ENCODE results near the gene PPP1R2.
A peak's percentile ranks its signal among the peaks of the same experiment; 100 is the strongest.

The PPP1R2 gene

DNA sequence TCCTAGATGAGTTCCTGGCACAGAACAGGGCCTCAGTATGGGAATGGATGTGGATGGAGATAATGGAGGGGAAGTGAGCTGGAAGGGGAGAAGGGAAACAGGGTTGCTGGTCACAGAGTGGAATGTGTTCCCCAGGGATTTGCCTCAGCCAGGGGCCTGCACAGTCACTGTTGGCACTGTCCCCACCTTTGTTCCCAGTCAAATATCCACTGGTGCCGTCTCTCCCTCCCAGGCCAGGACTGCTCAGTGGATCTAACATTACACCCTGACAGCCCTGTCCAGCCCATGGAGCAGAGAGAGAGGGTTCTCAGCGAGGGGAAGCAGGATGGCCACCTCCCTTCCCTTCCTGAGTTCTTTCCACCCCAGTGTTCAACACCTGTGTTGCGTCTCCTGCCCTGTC is 1.5 kb upstream of the PPP1R2 start:
- TF ChIP-seq NFIC (IDR thresholded peaks at IDR 0.05) (no peak), CREB1 (IDR thresholded peaks at IDR 0.05; ENCODE audit: low read depth) (no peak), EGR1 (IDR thresholded peaks at IDR 0.05) (no peak), ZBTB7A (IDR thresholded peaks at IDR 0.05; ENCODE audit: low read depth) (no peak), TAF1 (IDR thresholded peaks at IDR 0.05; ENCODE audit: low read depth) (no peak), FOXM1 (IDR thresholded peaks at IDR 0.05; ENCODE audit: borderline replicate concordance, low read depth) (no peak), MAX (IDR thresholded peaks at IDR 0.05) (no peak), REST (IDR thresholded peaks at IDR 0.05; ENCODE audit: low read depth) (no peak), YY1 (IDR thresholded peaks at IDR 0.05; ENCODE audit: low read depth) (no peak), TEAD4 (IDR thresholded peaks at IDR 0.05) (no peak), RAD21 (IDR thresholded peaks at IDR 0.05; ENCODE audit: low read depth) (no peak), USF1 (IDR thresholded peaks at IDR 0.05) (no peak), EP300 (IDR thresholded peaks at IDR 0.05; ENCODE audit: borderline replicate concordance) (no peak), CEBPB (IDR thresholded peaks at IDR 0.05) (no peak), TCF12 (IDR thresholded peaks at IDR 0.05; ENCODE audit: low read depth) (no peak)

GRCh38 chr3:195544230-195544536 is 1.1 kb upstream of the PPP1R2 start:
- TF ChIP-seq TCF12 (IDR thresholded peaks at IDR 0.05; ENCODE audit: low read depth) = no peak
- TF ChIP-seq USF1 (IDR thresholded peaks at IDR 0.05) = no peak
- TF ChIP-seq EP300 (IDR thresholded peaks at IDR 0.05; ENCODE audit: borderline replicate concordance) = no peak
- no peak for TF ChIP-seq TAF1 (IDR thresholded peaks at IDR 0.05; ENCODE audit: low read depth)
- no peak for TF ChIP-seq ZBTB7A (IDR thresholded peaks at IDR 0.05; ENCODE audit: low read depth)
- TF ChIP-seq MAX (IDR thresholded peaks at IDR 0.05) = no peak
- no peak for TF ChIP-seq RAD21 (IDR thresholded peaks at IDR 0.05; ENCODE audit: low read depth)
- TF ChIP-seq REST (IDR thresholded peaks at IDR 0.05; ENCODE audit: low read depth) = no peak
- no peak for TF ChIP-seq TEAD4 (IDR thresholded peaks at IDR 0.05)
- TF ChIP-seq NFIC (IDR thresholded peaks at IDR 0.05) = no peak
- TF ChIP-seq FOXM1 (IDR thresholded peaks at IDR 0.05; ENCODE audit: borderline replicate concordance, low read depth) = no peak
- no peak for TF ChIP-seq EGR1 (IDR thresholded peaks at IDR 0.05)
- TF ChIP-seq CEBPB (IDR thresholded peaks at IDR 0.05) = no peak
- TF ChIP-seq YY1 (IDR thresholded peaks at IDR 0.05; ENCODE audit: low read depth) = no peak
- TF ChIP-seq CREB1 (IDR thresholded peaks at IDR 0.05; ENCODE audit: low read depth) = no peak

DNA sequence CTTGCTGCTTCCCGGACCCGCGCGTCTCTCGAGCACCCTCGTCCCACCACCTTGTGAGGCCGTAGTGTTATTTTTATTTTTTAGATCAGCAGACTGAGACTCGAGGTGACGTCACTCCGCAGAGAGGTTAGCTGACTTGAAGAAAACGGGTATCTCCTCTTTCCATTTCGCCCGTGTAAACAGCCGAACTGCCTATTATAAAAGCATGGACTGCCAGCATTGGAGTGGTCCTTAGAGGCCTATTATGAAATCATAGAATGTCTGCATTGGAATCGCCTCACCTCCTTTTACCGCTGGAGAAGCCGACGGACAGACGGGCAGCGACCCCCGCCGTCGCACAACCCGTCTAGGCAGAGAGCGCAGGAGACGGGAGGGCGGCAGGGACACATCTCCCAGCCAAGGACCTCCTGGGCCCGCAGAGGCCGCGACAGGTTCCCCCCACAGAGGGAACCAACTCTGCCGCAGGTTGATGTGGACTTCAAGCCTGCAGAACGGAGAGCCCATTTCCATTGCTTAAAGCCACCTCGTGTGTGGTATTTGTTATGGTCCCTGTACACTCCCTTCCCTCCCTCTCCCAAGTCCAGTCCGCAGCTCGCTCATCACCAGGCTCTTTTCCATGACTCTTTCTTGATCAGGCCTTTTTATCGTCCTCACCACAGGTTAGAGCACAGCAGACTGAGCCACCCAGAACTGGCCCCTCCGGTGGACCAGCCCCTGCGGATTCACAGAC is 540 bp upstream of the PPP1R2 start:
- TF ChIP-seq YY1 (IDR thresholded peaks at IDR 0.05; ENCODE audit: low read depth) (no peak), EP300 (IDR thresholded peaks at IDR 0.05; ENCODE audit: borderline replicate concordance) (0 out of 2 replicates have a peak, but pooled peaks have one; percentile 16)

- TF ChIP-seq TAF1 (IDR thresholded peaks at IDR 0.05; ENCODE audit: low read depth) = no peak
- TF ChIP-seq NFIC (IDR thresholded peaks at IDR 0.05) = no peak
- no peak for TF ChIP-seq ZBTB7A (IDR thresholded peaks at IDR 0.05; ENCODE audit: low read depth)
- TF ChIP-seq FOXM1 (IDR thresholded peaks at IDR 0.05; ENCODE audit: borderline replicate concordance, low read depth) = no peak
- no peak for TF ChIP-seq TCF12 (IDR thresholded peaks at IDR 0.05; ENCODE audit: low read depth)
- TF ChIP-seq USF1 (IDR thresholded peaks at IDR 0.05) = no peak
- TF ChIP-seq MAX (IDR thresholded peaks at IDR 0.05) = no peak
- TF ChIP-seq EGR1 (IDR thresholded peaks at IDR 0.05) = no peak
- TF ChIP-seq YY1 (IDR thresholded peaks at IDR 0.05; ENCODE audit: low read depth) = no peak
- TF ChIP-seq TEAD4 (IDR thresholded peaks at IDR 0.05) = no peak
- TF ChIP-seq REST (IDR thresholded peaks at IDR 0.05; ENCODE audit: low read depth) = no peak
- TF ChIP-seq CEBPB (IDR thresholded peaks at IDR 0.05) = no peak
- TF ChIP-seq EP300 (IDR thresholded peaks at IDR 0.05; ENCODE audit: borderline replicate concordance) = no peak
Measured at GRCh38 chr3:195542316-195542697, 818 bp downstream of the PPP1R2 start.
